ENCODE measurements around the gene PAQR5.
"Not testable (repeated sequence)": the region's sequence is repeated elsewhere in the genome, so short reads cannot be mapped to it uniquely, and the experiment has no call there.

PAQR5 gene

DNA sequence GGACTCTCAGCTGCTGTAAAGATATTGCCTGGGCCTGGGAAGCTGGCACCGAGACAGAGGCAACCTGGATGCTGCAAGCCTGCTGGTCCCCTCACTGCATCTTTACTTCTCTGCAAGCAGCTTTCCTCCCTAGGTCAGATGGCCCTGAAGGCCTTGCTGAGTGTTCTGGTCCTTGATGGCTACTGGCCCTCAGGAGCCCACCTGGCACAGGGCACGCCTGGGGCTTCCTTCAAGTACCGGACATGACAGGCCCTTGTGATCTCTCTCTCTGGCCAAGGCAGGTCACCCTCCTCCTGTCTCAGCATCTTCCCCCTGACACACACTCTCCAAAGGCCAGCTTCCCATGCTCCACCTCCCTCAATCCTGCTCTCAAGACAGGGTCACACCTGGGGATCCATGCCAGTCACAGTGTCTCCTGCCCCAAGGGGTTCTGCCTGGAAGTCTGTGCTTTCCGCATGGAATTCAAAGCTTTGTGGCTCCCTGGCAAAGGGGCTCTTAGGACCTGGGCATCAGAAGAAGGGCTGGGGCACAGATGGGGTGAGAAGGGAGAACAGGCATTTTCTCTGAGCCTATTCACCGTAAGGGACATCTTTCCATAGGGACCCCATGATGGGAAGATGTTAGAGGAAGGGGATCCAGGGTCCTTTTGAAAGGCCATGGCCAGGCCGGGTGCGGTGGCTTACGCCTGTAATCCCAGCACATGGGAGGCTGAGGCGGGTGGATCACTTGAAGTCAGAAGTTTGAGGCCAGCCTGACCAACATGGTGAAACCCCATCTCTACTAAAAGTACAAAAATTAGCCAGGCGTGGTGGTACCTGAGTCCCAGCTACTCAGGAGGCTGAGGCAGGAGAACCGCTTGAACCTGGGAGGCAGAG is 4.7 kb upstream of the PAQR5 start:
- no peak for DNase-seq

GRCh38 chr15:69296606-69297005 is 2.1 kb upstream of the PAQR5 start:
- no peak for DNase-seq

DNA sequence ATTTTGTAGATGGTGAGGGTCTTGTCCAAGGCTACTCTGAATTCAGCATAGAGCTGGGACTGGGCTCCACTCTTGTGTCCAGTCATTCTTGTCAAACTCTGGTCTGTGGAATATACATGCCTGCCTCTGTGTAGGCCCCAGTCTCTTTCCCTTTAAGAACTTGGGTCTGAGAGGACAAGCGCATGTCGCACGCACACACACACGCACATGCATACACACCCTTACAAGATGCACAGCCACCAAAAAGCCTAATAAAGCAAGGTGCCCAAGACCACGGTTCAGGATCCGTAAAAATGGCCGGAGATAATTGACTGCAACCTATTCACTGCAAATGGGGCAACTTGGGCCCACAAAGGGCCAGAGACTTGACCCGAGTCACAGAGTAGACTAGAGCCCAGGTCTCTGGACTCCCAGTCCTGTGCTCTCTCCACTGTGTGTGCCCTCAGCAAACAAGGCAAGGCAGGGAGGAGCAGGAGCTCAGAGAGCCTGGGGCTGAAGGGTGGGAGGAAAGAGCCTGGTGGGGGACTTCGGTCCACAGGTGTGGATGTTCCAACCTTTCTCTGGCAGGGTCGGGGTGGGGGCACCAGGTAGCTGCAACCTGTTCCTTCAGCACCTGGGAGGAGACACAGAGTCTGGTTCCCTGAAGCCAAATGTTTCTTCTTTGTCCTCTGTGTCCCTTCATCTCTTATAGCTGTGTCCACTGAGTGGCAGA is 914 bp upstream of the PAQR5 start:
- no peak for DNase-seq

GRCh38 chr15:69298354-69298696 is 387 bp upstream of the PAQR5 start:
- DNase-seq, result no peak

- no peak for DNase-seq
Measured at GRCh38 chr15:69299451-69299886, 757 bp downstream of the PAQR5 start.

DNA sequence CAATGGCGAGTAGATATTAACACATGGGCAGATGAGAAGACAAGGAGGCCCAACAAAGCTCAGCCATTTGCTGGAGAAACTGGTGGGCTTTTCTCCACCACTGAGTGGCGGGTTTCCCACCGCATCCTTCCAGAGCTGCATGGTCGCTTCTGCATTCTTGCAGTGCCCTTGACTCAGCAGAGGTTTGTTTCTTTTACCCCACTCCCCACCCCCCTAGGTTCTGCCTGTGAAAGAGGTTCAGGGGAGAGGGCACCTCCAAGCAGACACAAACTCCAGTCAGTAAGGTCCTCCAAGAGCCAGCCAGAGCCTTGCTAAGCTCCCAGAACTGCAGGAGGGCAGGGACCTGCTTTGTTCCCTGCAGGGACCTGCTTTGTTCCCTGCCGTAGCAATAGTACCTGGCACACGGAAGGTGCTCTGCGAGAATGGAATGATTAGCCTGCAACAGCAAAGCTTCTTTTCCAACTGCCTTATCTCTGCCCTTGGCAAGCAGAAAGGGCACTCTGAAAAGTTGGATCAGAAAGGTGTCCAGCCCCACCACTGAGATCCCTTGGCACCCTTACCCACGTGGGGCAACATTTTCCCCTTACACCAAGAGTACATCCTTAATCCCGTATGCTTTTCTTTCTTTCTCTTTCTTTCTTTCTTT is 1.4 kb downstream of the PAQR5 start:
- DNase-seq, result no peak

- DNase-seq, result not testable (repeated sequence)
Measured at GRCh38 chr15:69301101-69301500, 2.4 kb downstream of the PAQR5 start.

GRCh38 chr15:69302087-69302486 is 3.4 kb downstream of the PAQR5 start:
- DNase-seq, result not testable (repeated sequence)

DNA sequence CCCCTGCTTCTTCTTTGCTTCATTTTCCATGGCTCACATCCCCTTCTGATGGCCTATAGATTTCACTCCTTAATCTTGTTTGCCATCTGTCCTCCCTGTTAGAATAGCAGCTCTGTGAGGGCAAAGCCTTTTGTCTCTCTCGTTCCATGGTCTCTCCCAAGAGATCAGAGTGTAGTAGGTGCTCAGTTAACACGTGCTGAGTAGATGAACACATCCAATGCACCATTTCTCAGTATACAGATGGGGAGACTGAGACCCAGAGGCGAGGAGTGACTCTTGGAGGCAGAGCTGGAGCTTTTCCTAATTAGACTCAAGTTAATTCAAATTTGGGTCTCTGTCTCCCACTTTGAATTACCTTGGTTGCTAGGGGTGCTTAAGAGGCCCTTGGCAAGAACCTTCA is 4.2 kb downstream of the PAQR5 start:
- no peak for DNase-seq

DNA sequence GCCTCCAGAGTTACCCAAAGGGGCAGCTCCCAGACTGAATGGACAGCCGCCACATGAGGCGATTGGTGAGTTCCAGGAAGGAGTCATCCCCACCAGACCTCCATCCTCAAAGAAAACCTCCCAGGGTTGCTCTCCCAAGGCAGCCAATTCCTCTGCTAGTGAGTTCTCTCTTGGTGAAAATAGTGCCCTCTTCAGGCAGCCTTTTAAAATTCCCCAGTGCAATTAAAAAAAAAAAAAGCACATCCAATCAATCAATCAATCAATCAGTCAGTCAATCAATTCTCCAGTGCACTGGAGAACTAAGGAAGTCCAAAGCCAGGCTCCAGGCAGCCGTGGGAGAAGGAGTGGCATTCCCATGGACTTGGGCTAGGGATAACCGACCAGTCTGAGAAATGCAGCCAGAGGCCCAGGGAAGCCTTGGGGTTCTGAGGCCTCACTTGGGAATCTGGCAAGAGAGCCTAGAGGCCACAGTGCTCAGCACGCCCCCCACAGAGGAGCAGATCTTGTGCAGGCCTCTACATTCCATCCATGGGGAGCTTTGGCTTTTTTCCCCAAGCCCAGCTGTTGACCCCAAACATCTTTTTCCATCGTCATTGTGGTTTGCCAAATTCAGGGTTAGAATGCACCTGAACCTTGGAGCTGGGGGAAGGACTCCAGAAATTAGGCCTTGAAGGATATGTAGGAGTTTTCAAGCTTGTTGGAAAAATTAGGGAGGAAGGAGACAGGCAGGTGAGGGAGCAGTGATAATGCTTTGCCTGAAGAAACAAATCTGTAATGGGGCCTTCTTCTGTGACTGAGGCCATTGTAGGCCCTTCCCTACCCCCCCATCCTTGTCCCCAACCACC is 4.8 kb downstream of the PAQR5 start:
- peak; percentile 26 for DNase-seq

GRCh38 chr15:69304182-69304545 is 5.5 kb downstream of the PAQR5 start:
- no peak for DNase-seq

- DNase-seq, result no peak
Measured at GRCh38 chr15:69305204-69305931, 6.7 kb downstream of the PAQR5 start.

DNA sequence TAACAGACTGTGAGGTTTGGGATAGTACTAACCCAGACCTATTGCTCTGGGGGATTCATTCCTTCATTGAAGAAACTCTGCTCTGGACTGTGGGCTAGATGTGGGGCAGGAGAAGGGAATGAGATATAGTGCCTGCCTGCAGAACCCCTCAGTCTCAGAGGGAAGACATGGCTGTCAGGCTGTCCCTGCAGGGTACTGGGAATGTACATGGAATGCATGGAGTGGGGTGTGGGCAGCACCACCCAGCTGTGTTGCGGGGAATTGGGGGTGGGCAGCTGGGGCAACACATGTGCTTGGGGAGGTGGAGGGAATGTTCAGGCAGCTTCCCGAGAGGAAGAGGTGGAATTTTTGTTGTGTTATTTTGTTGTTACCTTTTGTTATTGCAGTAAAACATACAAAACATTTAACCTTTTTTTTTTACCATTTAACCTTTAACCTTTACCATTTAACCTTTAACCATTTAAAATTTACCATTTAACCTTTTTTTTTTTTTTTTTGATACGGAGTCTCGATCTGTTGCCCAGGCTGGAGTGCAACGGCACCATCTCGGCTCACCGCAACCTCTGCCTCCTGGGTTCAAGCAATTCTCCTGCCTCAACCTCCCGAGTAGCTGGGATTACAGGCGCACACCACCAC is 7.3 kb downstream of the PAQR5 start:
- DNase-seq, result no peak

GRCh38 chr15:69307939-69308338 is 9.2 kb downstream of the PAQR5 start:
- DNase-seq, result no peak

DNA sequence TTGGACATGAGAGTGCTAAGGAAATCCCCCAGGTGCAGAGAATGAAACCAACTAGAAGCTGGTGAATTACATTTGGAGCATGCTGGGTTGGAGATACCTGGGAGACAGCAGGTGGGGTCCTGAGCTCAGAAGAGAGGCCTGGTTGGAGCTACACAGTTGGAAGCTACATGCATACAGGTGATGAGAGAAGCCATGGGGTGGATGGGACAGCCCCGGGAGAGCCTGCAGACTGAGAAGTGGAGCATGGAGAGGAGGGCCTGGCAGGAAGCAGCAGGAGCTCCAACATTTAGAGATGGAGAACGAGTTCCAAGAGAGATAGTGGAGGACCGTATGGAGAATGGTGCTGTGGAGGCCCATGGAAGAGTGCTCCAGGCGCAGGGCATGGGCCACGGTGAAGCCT is 10.2 kb downstream of the PAQR5 start:
- DNase-seq, result no peak

DNA sequence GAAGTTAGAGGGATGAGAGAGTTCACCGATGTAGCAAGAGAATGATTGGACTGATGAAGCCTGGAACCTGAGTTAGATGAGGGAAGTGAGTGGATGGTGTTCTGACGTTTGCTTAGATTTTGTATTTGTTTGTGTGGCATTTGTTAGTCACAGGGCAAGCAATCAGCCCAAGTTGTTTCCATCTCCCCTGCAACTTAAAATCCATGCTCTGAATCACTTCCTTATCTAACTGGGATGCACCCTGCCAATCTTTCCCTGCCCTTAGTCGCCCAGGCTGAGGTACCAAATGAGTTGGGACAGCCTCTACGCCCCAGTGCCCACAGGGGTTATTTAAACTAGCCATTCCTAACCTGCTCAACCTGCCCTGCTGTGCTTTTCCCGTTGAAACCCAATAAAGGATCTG is 12.6 kb downstream of the PAQR5 start:
- no peak for DNase-seq

GRCh38 chr15:69313432-69314000 is 14.8 kb downstream of the PAQR5 start:
- DNase-seq, result no peak

GRCh38 chr15:69314131-69314530 is 15.4 kb downstream of the PAQR5 start:
- no peak for DNase-seq

DNA sequence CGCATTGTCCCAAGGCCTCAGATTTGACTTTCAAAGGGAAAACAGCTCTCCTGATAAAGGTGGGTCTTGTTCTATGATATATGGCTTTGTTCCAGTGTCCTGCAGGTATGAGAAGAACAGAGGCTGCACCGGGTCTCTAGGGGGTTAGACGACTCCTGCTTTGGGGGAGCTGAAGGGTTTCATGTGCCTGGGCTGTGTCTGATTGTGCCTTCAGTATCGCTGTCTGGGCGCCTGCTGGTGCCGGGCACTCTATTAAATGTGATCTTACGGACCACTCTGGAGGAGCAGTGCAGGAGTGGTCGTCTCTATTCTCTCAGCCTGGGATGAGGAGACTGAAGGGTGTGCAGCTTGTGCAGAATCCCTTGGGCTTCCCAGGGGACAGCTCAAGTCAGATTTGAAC is 16.0 kb downstream of the PAQR5 start:
- no peak for DNase-seq

DNA sequence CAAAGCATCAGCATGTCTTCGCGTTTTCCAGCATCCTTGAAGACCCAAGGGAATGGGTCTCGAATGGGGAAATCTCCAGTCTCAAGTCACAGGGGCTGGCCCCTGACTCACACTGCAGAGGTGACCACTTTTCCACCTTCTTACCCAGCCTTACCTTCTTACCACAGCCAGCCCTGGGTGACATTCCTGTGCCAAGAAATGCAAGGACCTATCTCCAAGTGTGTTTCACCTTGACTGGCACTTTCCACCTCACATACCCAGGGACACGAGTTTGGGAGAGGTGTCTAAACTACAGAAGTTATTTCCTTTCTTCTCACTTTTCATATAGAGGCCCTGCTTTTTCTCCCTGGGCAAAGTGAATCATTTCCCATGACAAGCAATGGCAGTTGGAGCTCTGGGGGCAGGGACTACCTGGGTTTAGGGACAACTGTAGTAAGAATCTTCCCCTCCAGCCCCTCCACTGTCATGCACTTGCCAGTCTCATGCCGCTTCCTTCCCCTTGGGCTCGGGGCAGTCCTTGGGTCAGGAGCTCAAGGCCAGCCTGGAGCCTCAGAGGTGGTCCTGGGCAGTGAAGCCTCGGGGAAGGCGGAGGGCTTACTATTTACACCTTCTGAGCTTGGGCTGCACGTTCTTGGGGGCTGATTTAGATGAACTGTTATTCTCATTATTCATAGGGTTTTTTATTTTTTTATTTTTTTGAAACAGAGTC is 16.8 kb downstream of the PAQR5 start:
- DNase-seq, result no peak

DNA sequence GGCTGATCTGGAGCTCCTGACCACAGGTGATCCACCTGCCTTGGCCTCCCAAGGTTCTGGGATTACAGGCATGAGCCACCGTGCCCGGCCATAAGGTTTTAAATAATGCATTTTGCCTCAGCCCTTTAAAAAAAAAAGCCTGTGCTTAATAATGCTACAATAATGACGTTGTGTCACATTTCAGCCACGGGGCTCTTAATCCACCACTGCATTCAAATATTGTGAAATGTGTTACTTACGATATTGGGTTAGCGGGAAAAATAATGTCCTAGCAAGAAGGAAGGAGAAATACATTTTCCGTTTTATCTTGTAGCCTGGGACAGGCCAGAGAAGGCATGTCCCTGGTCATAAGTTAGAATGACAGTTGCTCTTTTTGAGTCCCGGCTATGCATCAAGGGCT is 17.6 kb downstream of the PAQR5 start:
- no peak for DNase-seq
